Left colon (tissue), 2 donors: ENCODE data around the gene TMEM131. TPM values are rescaled to one million over a fixed set of nuclear protein-coding genes. Genes with fewer than 3 reads are reported as not detected.

ENCODE experiments used
- ATAC-seq: fragments of 200-7000 bp; cut with Tn5 transposase; one replicate; pipeline ENCODE4 v1.9.1; 2020; ENCODE audit warnings: mild to moderate bottlenecking, moderate library complexity
- DNase-seq, 2 donors: peaks; one replicate each; pipeline ENCODE4 v3.0.0-alpha.2; 2020
- intact Hi-C, 2 donors: fragments of 100-400 bp; cut with DNase I in 1 of 2; cut with micrococcal nuclease in 1 of 2; formaldehyde crosslinking; loops; one replicate each; pipeline versions ENCODE4 v1.11.2 to v1.14.0; 2022; cut with DNase I, micrococcal nuclease
- total RNA-seq, 2 donors: library from RNA; stranded (reverse); fragmentation: NEBNext Ultra II Directional; extraction: Animal tissue kit (Norgen Biotek cat#: 25700); gene quantifications; one replicate each; pipeline ENCODE4 v1.2.1, GENCODE V29; 2021
- donor health status: DM: no; HTN: no; CAD: no.
- donor health status: DM: yes; HTN: yes; CAD: no.

Gene TMEM131
- total RNA-seq, 2 donors from 2014 or later = 80.6 to 89.5 TPM

GRCh38 chr2:97740590-97741182 is 255.1 kb downstream of the TMEM131 start:
- DNase-seq (peak in 1 of 2 donors; percentile 55), ATAC-seq (peak; percentile 73)
- intact Hi-C loops = no loop called here

GRCh38 chr2:97739893-97740245 is 255.9 kb downstream of the TMEM131 start:
- DNase-seq (no peak), ATAC-seq (no peak)
- intact Hi-C loops = no loop called here

- intact Hi-C loops = no loop called here
- no peak for ATAC-seq
- DNase-seq = no peak
These were observed 256.5 kb downstream of the TMEM131 start for GRCh38 chr2:97739020-97739892.

GRCh38 chr2:97738179-97739019 is 257.3 kb downstream of the TMEM131 start:
- intact Hi-C loops = no loop called here
- no peak for ATAC-seq
- no peak for DNase-seq

- intact Hi-C loops = no loop called here
These were observed 258.1 kb downstream of the TMEM131 start for GRCh38 chr2:97737421-97738178.

GRCh38 chr2:97736608-97737330 is 259.0 kb downstream of the TMEM131 start:
- intact Hi-C loops = no loop called here
- ATAC-seq (no peak), DNase-seq (no peak)

More at GRCh38 chr2:97737421-97738178, 258.1 kb downstream of the TMEM131 start:
- ATAC-seq = no peak
- no peak for DNase-seq

- intact Hi-C loops = no loop called here
These were observed 259.6 kb downstream of the TMEM131 start for GRCh38 chr2:97736185-97736584.

GRCh38 chr2:97735161-97735561 is 260.6 kb downstream of the TMEM131 start:
- ATAC-seq (no peak), DNase-seq (no peak)
- intact Hi-C loops = no loop called here

More at GRCh38 chr2:97736185-97736584, 259.6 kb downstream of the TMEM131 start:
- ATAC-seq (no peak), DNase-seq (no peak)

GRCh38 chr2:97734061-97735051 is 261.4 kb downstream of the TMEM131 start:
- DNase-seq (no peak), ATAC-seq (no peak)
- intact Hi-C loops = no loop called here

- no peak for DNase-seq
- intact Hi-C loops = no loop called here
- no peak for ATAC-seq
These were observed 262.3 kb downstream of the TMEM131 start for GRCh38 chr2:97733341-97734035.

- ATAC-seq (no peak), DNase-seq (no peak)
- intact Hi-C loops = no loop called here
These were observed 263.1 kb downstream of the TMEM131 start for GRCh38 chr2:97732436-97733340.

- DNase-seq = no peak
- ATAC-seq = no peak
- intact Hi-C loops = no loop called here
These were observed 264.3 kb downstream of the TMEM131 start for GRCh38 chr2:97731274-97732020.

GRCh38 chr2:97730245-97730644 is 265.5 kb downstream of the TMEM131 start:
- ATAC-seq (no peak), DNase-seq (no peak)
- intact Hi-C loops = no loop called here

- intact Hi-C loops = no loop called here
- ATAC-seq = peak; percentile 28
These were observed 267.5 kb downstream of the TMEM131 start for GRCh38 chr2:97728091-97728731.

More at GRCh38 chr2:97728091-97728731, 267.5 kb downstream of the TMEM131 start:
- DNase-seq = no peak
